ENCODE results near the gene FBXO9.

GRCh38 chr6:53048431-53049195, 16.6 kb upstream of the FBXO9 start:
- TF ChIP-seq POLR2A (IDR thresholded peaks at IDR 0.05; ENCODE audit: low read depth, low read length) (no peak), NRF1 (conservative IDR thresholded peaks at IDR 0.05; ENCODE audit: low read depth, low read length) (no peak), FOS (IDR thresholded peaks at IDR 0.05; ENCODE audit: borderline replicate concordance, extremely low read depth, insufficient read length) (no peak), EP300 (IDR thresholded peaks at IDR 0.05; ENCODE audit: borderline replicate concordance in 1 of 2, control insufficient read depth in 1 of 2, low read depth in 2 of 2, low read length in 2 of 2) (no peak), ATF3 (IDR thresholded peaks at IDR 0.05; ENCODE audit: borderline replicate concordance, extremely low read depth, low read depth, low read length) (no peak), POLR2AphosphoS5 (IDR thresholded peaks at IDR 0.05; ENCODE audit: low read length) (no peak), TCF12 (IDR thresholded peaks at IDR 0.05; ENCODE audit: low read depth, low read length) (no peak), CBFB (IDR thresholded peaks at IDR 0.05; ENCODE audit: low read depth) (no peak), ZNF207 (IDR thresholded peaks at IDR 0.05; ENCODE audit: borderline replicate concordance) (no peak), EGR1 (IDR thresholded peaks at IDR 0.05; ENCODE audit: borderline replicate concordance in 1 of 2, low read depth in 2 of 2, low read length in 2 of 2) (no peak), CTCF (IDR thresholded peaks at IDR 0.05 in 2 of 3, conservative IDR thresholded peaks at IDR 0.05 in 1 of 3; ENCODE audit: control insufficient read depth in 2 of 3, extremely low read depth in 1 of 3, insufficient read depth in 1 of 3, low read depth in 3 of 3, low read length in 3 of 3) (no peak), SMC3 (IDR thresholded peaks at IDR 0.05; ENCODE audit: borderline replicate concordance, low read length) (no peak), MEF2B (IDR thresholded peaks at IDR 0.05; ENCODE audit: partially characterized antibody, poor library complexity, severe bottlenecking) (no peak), PKNOX1 (IDR thresholded peaks at IDR 0.05) (no peak)
